MM.1S (cell line): ENCODE data around the gene RB1.
"Not testable (repeated sequence)": the region's sequence is repeated elsewhere in the genome, so short reads cannot be mapped to it uniquely, and the experiment has no call there.

ENCODE experiments used
- DNase-seq: peaks from one replicate; pipeline ENCODE4 v3.0.0-alpha.2; 2015
- H2AFZ ChIP-seq: fragments of 300-600 bp; sonication (generic); 2 replicates; pipeline ENCODE4 v1.6.0; 2016; ENCODE audit warnings: antibody characterized with exemption, low read length
- H3F3A ChIP-seq: fragments of 300-600 bp; sonication (generic); 2 replicates; pipeline ENCODE4 v1.6.1; 2016; ENCODE audit warnings: mild to moderate bottlenecking, antibody characterized with exemption, low read length, moderate library complexity, mixed read lengths; ENCODE audit not compliant: insufficient read depth
- H3K27ac ChIP-seq: fragments of 300-600 bp; sonication (generic); 2 replicates; pipeline ENCODE4 v1.5.1; 2016; ENCODE audit warnings: mild to moderate bottlenecking, low read length
- H3K27me3 ChIP-seq: fragments of 300-600 bp; sonication (generic); replicated peaks from 2 replicates; pipeline ENCODE4 v1.6.0; 2016; ENCODE audit warnings: low read length; ENCODE audit not compliant: insufficient read depth
- H3K36me3 ChIP-seq: fragments of 300-600 bp; sonication (generic); replicated peaks from 2 replicates; pipeline ENCODE4 v1.6.1; 2016; ENCODE audit warnings: mild to moderate bottlenecking, low read length, mixed read lengths; ENCODE audit not compliant: insufficient read depth
- H3K4me1 ChIP-seq: fragments of 300-600 bp; sonication (generic); 2 replicates; pipeline ENCODE4 v1.6.1; 2016; ENCODE audit warnings: low read length, mixed read lengths
- H3K4me2 ChIP-seq: fragments of 300-600 bp; sonication (generic); 2 replicates; pipeline ENCODE4 v1.6.0; 2016; ENCODE audit warnings: low read depth, low read length
- H3K4me3 ChIP-seq: fragments of 300-600 bp; sonication (generic); 2 replicates; pipeline ENCODE4 v1.5.1; 2016; ENCODE audit warnings: low read length, mixed read lengths
- H3K79me2 ChIP-seq: fragments of 300-600 bp; sonication (generic); 2 replicates; pipeline ENCODE4 v1.6.1; 2016; ENCODE audit warnings: mixed run types, low read length, mixed read lengths
- H3K9ac ChIP-seq: fragments of 300-600 bp; sonication (generic); 2 replicates; pipeline ENCODE4 v1.6.1; 2016; ENCODE audit warnings: low read length, mixed read lengths
- H3K9me2 ChIP-seq: fragments of 300-600 bp; sonication (generic); replicated peaks from 2 replicates; pipeline ENCODE4 v1.6.1; 2016; ENCODE audit warnings: mild to moderate bottlenecking, low read length, mixed read lengths; ENCODE audit not compliant: insufficient read depth
- H3K9me3 ChIP-seq: fragments of 300-600 bp; sonication (generic); replicated peaks from 2 replicates; pipeline ENCODE4 v1.6.1; 2016; ENCODE audit warnings: mild to moderate bottlenecking, low read length, mixed read lengths; ENCODE audit not compliant: insufficient read depth
- H4K20me1 ChIP-seq: fragments of 300-600 bp; sonication (generic); 2 replicates; pipeline ENCODE4 v1.6.1; 2016; ENCODE audit warnings: mild to moderate bottlenecking, low read length, moderate library complexity, mixed read lengths; ENCODE audit not compliant: insufficient read depth
- EZH2 ChIP-seq: fragments of 300-600 bp; sonication (generic); optimal IDR thresholded peaks from 2 replicates; pipeline ENCODE3; 2017; ENCODE audit warnings: low read depth, mild to moderate bottlenecking, antibody characterized with exemption, low read length, mixed read lengths
- EZH2phosphoT487 ChIP-seq: fragments of 300-600 bp; sonication (generic); IDR thresholded peaks from 2 replicates; pipeline ENCODE4 v1.6.1; 2018; ENCODE audit warnings: antibody characterized with exemption, low read length
- TF ChIP-seq, protein P1 (sequence below): fragments of 300-600 bp; sonication (generic); IDR thresholded peaks from 2 replicates; pipeline ENCODE4 v1.5.1; 2016; ENCODE audit warnings: antibody characterized with exemption, low read length, mixed read lengths

Gene RB1

DNA sequence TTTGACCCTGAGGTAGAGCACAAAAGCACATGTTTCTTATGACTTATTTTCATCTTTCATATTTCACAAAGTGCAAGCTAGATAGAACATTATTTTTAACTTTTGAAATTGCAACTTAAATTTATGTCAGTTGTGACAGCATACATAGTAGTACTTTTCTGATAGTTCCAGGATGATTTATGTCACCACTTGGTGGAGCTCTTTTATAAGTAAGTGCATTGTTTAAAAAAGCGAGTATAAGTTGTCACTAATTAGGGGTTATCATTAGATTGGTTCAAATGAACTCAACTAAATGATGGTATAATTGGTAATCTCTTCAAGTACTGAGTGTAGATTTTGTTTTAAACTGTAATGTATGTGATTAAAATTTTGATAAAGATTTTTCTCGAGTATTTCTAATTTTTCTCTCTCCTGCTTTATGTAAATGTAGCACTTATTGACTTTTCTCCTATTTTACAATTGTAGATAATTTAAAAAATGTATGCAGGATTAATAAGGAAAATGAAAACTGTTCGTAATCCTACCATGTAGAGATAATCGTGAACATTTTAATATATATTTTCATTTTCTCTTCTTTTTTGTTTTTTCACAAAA, 31.1 kb downstream of the RB1 start:
- TF ChIP-seq, protein P1, sequence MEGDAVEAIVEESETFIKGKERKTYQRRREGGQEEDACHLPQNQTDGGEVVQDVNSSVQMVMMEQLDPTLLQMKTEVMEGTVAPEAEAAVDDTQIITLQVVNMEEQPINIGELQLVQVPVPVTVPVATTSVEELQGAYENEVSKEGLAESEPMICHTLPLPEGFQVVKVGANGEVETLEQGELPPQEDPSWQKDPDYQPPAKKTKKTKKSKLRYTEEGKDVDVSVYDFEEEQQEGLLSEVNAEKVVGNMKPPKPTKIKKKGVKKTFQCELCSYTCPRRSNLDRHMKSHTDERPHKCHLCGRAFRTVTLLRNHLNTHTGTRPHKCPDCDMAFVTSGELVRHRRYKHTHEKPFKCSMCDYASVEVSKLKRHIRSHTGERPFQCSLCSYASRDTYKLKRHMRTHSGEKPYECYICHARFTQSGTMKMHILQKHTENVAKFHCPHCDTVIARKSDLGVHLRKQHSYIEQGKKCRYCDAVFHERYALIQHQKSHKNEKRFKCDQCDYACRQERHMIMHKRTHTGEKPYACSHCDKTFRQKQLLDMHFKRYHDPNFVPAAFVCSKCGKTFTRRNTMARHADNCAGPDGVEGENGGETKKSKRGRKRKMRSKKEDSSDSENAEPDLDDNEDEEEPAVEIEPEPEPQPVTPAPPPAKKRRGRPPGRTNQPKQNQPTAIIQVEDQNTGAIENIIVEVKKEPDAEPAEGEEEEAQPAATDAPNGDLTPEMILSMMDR: peak; percentile 60
- TF ChIP-seq EZH2phosphoT487 (no peak), EZH2 (no peak)

GRCh38 chr13:48339198-48339597, 35.6 kb downstream of the RB1 start:
- H2AFZ ChIP-seq, H3K4me2 ChIP-seq, H3K9me2 ChIP-seq, H3K4me3 ChIP-seq, H3K9me3 ChIP-seq, H3K27ac ChIP-seq, H3K9ac ChIP-seq, H3K27me3 ChIP-seq, H3K36me3 ChIP-seq, H4K20me1 ChIP-seq, H3F3A ChIP-seq, H3K79me2 ChIP-seq, H3K4me1 ChIP-seq, DNase-seq: not testable (repeated sequence)

More for the DNA sequence above, 31.1 kb downstream of the RB1 start:
- Histone ChIP-seq H4K20me1 (no peaks in the 10 kb centered on the region), H3K4me1 (no peaks in the 10 kb centered on the region), H3K4me3 (no peak overlapping the region), H3K27ac (no peak overlapping the region), H2AFZ (no peak overlapping the region), H3K36me3 (no peaks in the 10 kb centered on the region), H3K9me2 (no peaks in the 10 kb centered on the region), H3F3A (no peaks in the 10 kb centered on the region), H3K27me3 (no peaks in the 10 kb centered on the region), H3K9me3 (no peaks in the 10 kb centered on the region), H3K4me2 (no peak overlapping the region), H3K9ac (no peak overlapping the region), H3K79me2 (no peaks in the 10 kb centered on the region)
- peak; percentile 45 for DNase-seq

DNA sequence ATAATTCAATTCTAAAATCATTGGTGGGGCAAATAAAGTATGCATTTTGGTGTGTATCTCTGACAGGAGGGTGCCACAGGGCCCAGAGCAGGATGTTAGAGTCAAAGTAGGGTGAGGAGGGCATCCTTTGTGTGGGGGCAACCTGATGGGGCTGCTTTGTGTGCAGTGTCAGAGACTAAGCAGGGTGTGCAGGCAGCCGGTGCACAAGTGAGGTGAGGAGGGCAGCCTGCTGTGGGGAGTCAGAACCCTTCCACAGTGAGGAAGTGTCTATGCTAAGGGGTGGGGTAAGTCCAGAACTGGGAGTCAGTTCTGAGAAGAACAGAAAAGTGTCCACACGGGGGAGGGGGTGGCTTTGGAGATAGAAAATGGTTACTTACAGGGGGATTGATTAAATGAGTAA, 40.7 kb downstream of the RB1 start:
- Histone ChIP-seq H3F3A (no peaks in the 10 kb centered on the region), H3K9me3 (no peaks in the 10 kb centered on the region), H2AFZ (no peak overlapping the region), H3K79me2 (no peaks in the 10 kb centered on the region), H3K4me2 (no peak overlapping the region), H4K20me1 (no peaks in the 10 kb centered on the region), H3K9me2 (no peaks in the 10 kb centered on the region), H3K9ac (no peak overlapping the region), H3K4me1 (no peaks in the 10 kb centered on the region), H3K4me3 (no peak overlapping the region), H3K36me3 (no peaks in the 10 kb centered on the region), H3K27me3 (no peaks in the 10 kb centered on the region), H3K27ac (no peak overlapping the region)
- no peak for DNase-seq
- TF ChIP-seq EZH2 (no peak), EZH2phosphoT487 (no peak)
- TF ChIP-seq, protein P1: no peak

- no peaks in the 10 kb centered on the region for H3K79me2 ChIP-seq
- no peaks in the 10 kb centered on the region for H3K9me2 ChIP-seq
- H3K27me3 ChIP-seq: no peaks in the 10 kb centered on the region
- TF ChIP-seq, protein P1: no peak
- TF ChIP-seq EZH2: no peak
- no peak for TF ChIP-seq EZH2phosphoT487
- H3K9ac ChIP-seq: no peak overlapping the region
- H3K36me3 ChIP-seq: no peaks in the 10 kb centered on the region
- H3K9me3 ChIP-seq: no peaks in the 10 kb centered on the region
- no peak for DNase-seq
- H3K4me3 ChIP-seq: no peak overlapping the region
- H2AFZ ChIP-seq: no peak overlapping the region
- no peak overlapping the region for H3K4me2 ChIP-seq
- H3K4me1 ChIP-seq: no peaks in the 10 kb centered on the region
- H3F3A ChIP-seq: no peaks in the 10 kb centered on the region
- H4K20me1 ChIP-seq: no peaks in the 10 kb centered on the region
- H3K27ac ChIP-seq: no peak overlapping the region
Measured at GRCh38 chr13:48346583-48346982, 43.0 kb downstream of the RB1 start.
